ENCODE results near the gene RAVER2.
"Not testable (repeated sequence)": the region's sequence is repeated elsewhere in the genome, so short reads cannot be mapped to it uniquely, and the experiment has no call there.

The RAVER2 gene

DNA sequence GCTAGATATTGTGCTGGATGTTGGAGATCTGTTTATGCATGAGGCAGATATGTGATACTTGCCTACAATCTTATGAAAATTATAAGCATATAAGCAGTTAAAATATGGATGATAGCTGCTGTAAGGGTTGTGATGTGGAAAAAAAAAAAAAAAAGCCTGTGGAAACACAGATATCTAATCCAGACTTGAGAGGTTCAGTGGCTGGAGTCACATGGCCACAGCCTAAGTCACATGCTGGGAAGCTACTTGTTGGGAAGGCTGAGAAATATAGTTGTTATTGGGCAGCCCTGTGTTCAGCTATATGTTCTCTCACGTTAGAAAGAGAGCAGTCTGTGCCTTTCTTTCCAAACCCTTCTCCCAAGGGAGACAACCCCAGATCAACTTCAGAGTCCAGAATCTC, 15.1 kb downstream of the RAVER2 start:
- no peaks in the 10 kb centered on the region for H3K36me3 ChIP-seq (ENCODE audit: control insufficient read depth, insufficient read depth, low read length)
- H3K4me3 ChIP-seq (replicated peaks; ENCODE audit: low read depth, low read length) = no peak overlapping the region
- DNase-seq (ENCODE audit: extremely low read depth, insufficient read length) = no peak
- TF ChIP-seq, protein P1, sequence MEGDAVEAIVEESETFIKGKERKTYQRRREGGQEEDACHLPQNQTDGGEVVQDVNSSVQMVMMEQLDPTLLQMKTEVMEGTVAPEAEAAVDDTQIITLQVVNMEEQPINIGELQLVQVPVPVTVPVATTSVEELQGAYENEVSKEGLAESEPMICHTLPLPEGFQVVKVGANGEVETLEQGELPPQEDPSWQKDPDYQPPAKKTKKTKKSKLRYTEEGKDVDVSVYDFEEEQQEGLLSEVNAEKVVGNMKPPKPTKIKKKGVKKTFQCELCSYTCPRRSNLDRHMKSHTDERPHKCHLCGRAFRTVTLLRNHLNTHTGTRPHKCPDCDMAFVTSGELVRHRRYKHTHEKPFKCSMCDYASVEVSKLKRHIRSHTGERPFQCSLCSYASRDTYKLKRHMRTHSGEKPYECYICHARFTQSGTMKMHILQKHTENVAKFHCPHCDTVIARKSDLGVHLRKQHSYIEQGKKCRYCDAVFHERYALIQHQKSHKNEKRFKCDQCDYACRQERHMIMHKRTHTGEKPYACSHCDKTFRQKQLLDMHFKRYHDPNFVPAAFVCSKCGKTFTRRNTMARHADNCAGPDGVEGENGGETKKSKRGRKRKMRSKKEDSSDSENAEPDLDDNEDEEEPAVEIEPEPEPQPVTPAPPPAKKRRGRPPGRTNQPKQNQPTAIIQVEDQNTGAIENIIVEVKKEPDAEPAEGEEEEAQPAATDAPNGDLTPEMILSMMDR (IDR thresholded peaks at IDR 0.05; ENCODE audit: insufficient read depth, low read length, poor library complexity, severe bottlenecking) = no peak
- no peaks in the 10 kb centered on the region for H3K27me3 ChIP-seq (replicated peaks; ENCODE audit: control insufficient read depth, insufficient read depth, low read length)

DNA sequence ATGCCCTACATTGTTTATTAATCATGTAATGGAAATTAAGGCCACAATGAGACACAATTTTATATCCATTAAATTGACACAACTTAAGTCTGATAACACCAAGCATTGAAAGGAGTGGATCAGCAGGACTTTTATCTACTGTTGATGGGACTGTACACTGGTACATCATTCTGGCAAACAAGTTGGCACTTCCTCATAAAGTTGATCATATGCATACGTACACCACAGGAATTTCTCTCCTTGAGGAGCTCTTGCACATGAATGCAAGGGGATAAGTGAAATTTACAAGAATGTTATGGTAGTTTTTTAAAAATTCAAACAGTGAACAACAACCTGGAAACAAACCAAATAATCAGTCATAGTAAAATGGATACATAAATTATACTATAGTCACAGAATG, 20.1 kb downstream of the RAVER2 start:
- Histone ChIP-seq H3K27me3 (replicated peaks; ENCODE audit: control insufficient read depth, insufficient read depth, low read length) (no peaks in the 10 kb centered on the region; the same call in 1 of the 2 replicates), H3K4me3 (replicated peaks; ENCODE audit: low read depth, low read length) (no peak overlapping the region), H3K36me3 (ENCODE audit: control insufficient read depth, insufficient read depth, low read length) (no peaks in the 10 kb centered on the region)
- no peak for DNase-seq (ENCODE audit: extremely low read depth, insufficient read length)
- TF ChIP-seq, protein P1 (IDR thresholded peaks at IDR 0.05; ENCODE audit: insufficient read depth, low read length, poor library complexity, severe bottlenecking) = no peak

DNA sequence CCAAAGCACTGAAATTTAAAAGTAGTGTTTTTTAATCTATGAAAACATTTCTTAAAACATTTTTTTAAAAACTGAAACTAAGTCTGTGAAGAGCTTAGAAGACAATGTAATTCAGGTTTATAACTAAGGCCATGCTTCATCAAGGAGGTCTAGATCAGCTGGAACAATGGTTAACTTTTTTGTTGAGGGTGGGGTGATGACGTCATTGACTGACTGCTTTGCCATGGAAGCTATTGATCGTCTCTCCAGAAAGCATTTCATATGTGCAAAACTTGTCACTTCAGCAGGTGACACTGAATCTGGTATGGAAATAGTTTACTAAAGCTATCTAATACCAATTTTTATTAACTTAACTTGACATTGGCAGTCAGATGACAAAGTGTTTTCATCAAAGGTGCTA, 21.0 kb downstream of the RAVER2 start:
- Histone ChIP-seq H3K4me3 (replicated peaks; ENCODE audit: low read depth, low read length) (no peak overlapping the region), H3K36me3 (ENCODE audit: control insufficient read depth, insufficient read depth, low read length) (no peaks in the 10 kb centered on the region), H3K27me3 (replicated peaks; ENCODE audit: control insufficient read depth, insufficient read depth, low read length) (no peaks in the 10 kb centered on the region; the same call in 1 of the 2 replicates)
- DNase-seq (ENCODE audit: extremely low read depth, insufficient read length) = no peak
- TF ChIP-seq, protein P1 (IDR thresholded peaks at IDR 0.05; ENCODE audit: insufficient read depth, low read length, poor library complexity, severe bottlenecking) = no peak

DNA sequence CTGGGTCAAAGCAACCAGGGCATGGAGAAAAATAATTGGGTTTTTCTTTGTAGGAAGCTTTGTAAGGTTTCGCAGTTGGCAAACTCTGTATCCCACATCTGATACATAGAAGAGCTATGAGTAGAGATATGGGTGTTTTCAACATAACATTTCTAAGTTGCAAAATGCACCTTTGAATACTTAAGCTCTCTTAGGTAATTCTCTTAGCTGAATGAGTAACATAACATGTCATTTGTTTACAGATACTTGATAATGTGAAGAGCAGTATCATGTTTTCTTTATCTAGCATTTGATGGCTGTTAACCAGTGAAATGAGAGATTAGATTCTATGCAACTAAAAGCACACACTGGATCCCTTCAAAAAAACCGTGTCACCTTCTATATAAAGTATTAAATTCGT, 21.6 kb downstream of the RAVER2 start:
- Histone ChIP-seq H3K27me3 (replicated peaks; ENCODE audit: control insufficient read depth, insufficient read depth, low read length) (no peaks in the 10 kb centered on the region; the same call in 1 of the 2 replicates), H3K36me3 (ENCODE audit: control insufficient read depth, insufficient read depth, low read length) (no peaks in the 10 kb centered on the region), H3K4me3 (replicated peaks; ENCODE audit: low read depth, low read length) (no peak overlapping the region)
- TF ChIP-seq, protein P1 (IDR thresholded peaks at IDR 0.05; ENCODE audit: insufficient read depth, low read length, poor library complexity, severe bottlenecking) = no peak
- no peak for DNase-seq (ENCODE audit: extremely low read depth, insufficient read length)

DNA sequence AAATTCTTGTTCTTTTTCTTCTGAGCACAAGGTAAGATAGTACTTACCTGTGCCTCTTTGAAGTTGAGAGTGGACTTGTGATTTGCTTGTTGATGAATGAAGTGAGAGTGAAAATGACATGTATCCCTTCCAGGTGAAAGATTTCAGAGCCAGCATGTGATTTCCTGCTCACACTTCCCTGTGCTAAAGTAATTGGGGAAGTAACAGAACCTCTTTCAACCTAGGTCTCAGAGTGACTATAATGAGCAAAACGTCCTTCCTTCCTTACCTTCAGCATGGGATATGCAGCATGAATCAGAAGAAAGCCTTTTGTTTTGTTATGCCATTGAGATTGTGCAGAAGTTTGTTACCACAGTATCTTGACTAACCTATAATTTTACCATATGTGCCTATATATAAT, 24.6 kb downstream of the RAVER2 start:
- TF ChIP-seq, protein P1 (IDR thresholded peaks at IDR 0.05; ENCODE audit: insufficient read depth, low read length, poor library complexity, severe bottlenecking) = no peak
- no peaks in the 10 kb centered on the region; the same call in 1 of the 2 replicates for H3K27me3 ChIP-seq (replicated peaks; ENCODE audit: control insufficient read depth, insufficient read depth, low read length)
- H3K36me3 ChIP-seq (ENCODE audit: control insufficient read depth, insufficient read depth, low read length) = no peaks in the 10 kb centered on the region
- DNase-seq (ENCODE audit: extremely low read depth, insufficient read length) = no peak
- H3K4me3 ChIP-seq (replicated peaks; ENCODE audit: low read depth, low read length) = no peak overlapping the region

DNA sequence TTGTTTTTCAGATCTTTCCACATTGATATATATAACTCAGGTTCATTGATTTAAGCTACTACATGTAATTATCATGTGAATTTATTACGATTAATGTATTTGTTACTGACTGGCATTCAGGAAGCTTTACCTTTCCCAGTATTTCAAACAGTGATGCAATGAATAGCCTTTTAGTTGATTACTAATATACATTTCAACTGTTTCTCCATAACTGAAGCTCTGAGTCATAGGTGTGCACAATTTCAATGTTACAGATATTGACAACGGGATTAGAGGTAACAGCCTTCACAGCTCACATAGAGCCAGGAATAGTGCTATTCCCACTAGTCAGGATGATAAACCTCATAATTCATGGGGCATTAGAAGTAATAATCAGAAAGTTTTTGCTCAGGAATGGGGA, 25.1 kb downstream of the RAVER2 start:
- Histone ChIP-seq H3K36me3 (ENCODE audit: control insufficient read depth, insufficient read depth, low read length) (no peaks in the 10 kb centered on the region), H3K27me3 (replicated peaks; ENCODE audit: control insufficient read depth, insufficient read depth, low read length) (no peaks in the 10 kb centered on the region; the same call in 1 of the 2 replicates), H3K4me3 (replicated peaks; ENCODE audit: low read depth, low read length) (no peak overlapping the region)
- TF ChIP-seq, protein P1 (IDR thresholded peaks at IDR 0.05; ENCODE audit: insufficient read depth, low read length, poor library complexity, severe bottlenecking) = no peak
- no peak for DNase-seq (ENCODE audit: extremely low read depth, insufficient read length)

DNA sequence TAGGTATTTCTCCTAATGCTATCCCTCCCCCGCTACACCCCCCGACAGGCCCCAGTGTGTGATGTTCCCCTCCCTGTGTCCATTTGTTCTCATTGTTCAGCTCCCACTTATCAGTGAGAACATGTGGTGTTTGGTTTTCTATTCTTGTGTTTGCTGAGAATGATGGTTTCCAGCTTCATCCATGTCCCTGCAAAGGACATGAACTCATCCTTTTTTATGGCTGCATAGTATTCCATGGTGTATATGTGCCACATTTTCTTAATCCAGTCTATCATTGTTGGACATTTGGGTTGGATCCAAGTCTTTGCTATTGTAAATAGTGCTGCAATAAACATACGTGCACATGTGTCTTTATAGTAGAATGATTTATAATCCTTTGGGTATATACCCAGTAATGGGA, 28.4 kb downstream of the RAVER2 start:
- not testable (repeated sequence) for H3K4me3 ChIP-seq (replicated peaks; ENCODE audit: low read depth, low read length); H3K27me3 ChIP-seq (replicated peaks; ENCODE audit: control insufficient read depth, insufficient read depth, low read length); DNase-seq (ENCODE audit: extremely low read depth, insufficient read length); H3K36me3 ChIP-seq (ENCODE audit: control insufficient read depth, insufficient read depth, low read length)

All from GM06990 (cell line).